GM19239 (cell line): ENCODE data around the gene KIF26A.

Source experiments
- DNase-seq: peaks from one replicate; pipeline ENCODE4 v3.0.0; 2011; ENCODE audit warnings: low spot score; ENCODE audit not compliant: insufficient read length
- FAIRE-seq: peaks from 2 replicates; lab custom pipeline; 2011; peaks lifted over from hg19 to GRCh38; lab: Jason Lieb, UNC

Gene KIF26A

DNA sequence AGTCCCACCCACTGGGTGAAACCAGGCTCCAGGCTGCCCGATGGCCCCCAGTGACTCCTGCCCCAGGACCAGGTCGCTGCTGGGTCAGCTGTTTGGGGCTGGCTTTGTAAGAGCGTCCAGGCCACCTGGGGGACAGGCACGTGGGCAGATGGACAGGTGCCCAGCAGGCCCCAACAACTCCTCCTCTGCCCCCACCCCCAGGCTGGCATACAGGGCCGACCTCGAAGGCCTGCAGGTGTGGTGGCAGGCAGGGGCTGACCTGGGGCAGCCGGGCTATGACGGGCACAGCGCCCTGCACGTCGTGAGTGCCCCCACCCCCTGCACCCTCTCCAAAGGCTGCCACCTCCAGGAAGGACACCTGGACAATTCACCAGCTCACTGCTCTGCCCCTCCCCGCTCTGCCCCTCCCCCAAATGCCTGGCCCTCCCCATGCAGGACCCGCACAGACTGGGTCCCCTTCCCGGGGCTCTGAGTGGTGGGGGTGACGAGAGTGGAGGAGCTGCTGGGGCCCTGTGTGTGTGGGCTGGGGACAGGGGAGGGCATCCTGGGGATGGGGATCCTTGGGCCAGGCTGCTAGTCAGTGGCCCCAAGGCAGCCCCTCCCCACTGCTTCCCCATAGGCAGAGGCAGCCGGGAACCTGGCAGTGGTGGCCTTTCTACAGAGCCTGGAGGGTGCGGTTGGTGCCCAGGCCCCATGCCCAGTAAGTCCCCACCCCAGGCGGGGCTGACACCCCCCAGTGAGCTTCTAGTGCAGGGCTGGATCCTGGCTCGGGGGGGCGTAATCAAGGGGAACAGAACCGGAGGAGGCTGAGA, 26.9 kb upstream of the KIF26A start:
- no peak for DNase-seq
- FAIRE-seq, result no peak

DNA sequence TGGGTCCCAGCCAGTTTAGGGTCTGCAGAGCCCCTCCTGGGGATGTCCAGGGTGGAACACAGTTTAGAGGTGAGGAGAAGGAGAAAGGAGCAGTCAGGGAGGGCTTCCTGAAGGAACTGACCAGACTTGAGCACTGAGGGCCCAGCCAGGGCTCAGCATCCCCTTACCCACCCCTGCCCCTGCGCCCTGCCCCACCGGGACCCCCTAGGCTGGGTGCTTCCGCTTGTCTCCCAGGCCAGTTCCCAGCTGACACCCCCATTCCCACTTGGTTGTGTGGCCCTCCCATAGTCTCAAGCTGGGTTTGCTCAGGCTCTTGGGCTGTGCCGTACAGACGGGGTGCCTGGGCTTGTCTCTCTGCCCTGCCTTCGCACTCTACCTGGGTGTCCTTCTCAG, 26.3 kb upstream of the KIF26A start:
- DNase-seq (no peak), FAIRE-seq (no peak)

GRCh38 chr14:104112609-104113571, 25.5 kb upstream of the KIF26A start:
- no peak for FAIRE-seq
- DNase-seq, result no peak

GRCh38 chr14:104113631-104114420, 24.6 kb upstream of the KIF26A start:
- DNase-seq, result no peak

GRCh38 chr14:104114421-104115130, 23.8 kb upstream of the KIF26A start:
- no peak for DNase-seq
- FAIRE-seq, result no peak

More at GRCh38 chr14:104113631-104114420, 24.6 kb upstream of the KIF26A start:
- no peak for FAIRE-seq

GRCh38 chr14:104115131-104115600, 23.2 kb upstream of the KIF26A start:
- no peak for DNase-seq
- FAIRE-seq, result no peak

- DNase-seq (no peak), FAIRE-seq (no peak)
Measured at GRCh38 chr14:104115691-104116287, 22.6 kb upstream of the KIF26A start.

GRCh38 chr14:104116288-104116755, 22.1 kb upstream of the KIF26A start:
- DNase-seq (no peak), FAIRE-seq (no peak)

DNA sequence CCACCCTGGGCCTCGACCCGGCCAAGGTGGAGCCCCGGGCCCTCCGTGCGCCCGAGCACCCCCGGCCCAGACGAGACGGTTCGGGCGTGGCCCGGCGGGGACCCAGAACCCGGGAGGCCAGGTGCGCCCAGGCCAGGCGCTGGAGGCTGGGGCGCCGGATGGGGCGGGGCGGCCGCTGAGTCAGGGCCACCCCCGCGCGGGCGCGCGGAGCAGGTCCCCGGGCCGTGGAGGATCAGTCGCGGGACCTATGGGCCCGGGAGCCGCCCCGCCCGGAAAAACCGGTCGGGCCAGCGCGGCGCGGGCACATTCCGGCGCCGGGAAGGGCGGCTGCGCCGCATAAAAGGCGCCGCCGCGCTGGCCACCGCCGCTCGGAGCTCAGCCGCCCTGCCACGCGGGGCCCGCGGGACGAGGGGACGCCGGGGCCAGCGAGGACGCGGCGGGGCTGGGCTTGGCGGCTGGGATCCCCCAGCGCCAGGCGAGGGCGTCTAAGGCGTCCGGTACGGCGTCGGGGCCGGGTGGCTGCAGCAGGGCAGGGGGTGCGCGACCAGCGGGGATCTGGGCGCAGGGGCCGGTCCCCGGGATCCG, 21.5 kb upstream of the KIF26A start:
- FAIRE-seq (no peak), DNase-seq (no peak)

DNA sequence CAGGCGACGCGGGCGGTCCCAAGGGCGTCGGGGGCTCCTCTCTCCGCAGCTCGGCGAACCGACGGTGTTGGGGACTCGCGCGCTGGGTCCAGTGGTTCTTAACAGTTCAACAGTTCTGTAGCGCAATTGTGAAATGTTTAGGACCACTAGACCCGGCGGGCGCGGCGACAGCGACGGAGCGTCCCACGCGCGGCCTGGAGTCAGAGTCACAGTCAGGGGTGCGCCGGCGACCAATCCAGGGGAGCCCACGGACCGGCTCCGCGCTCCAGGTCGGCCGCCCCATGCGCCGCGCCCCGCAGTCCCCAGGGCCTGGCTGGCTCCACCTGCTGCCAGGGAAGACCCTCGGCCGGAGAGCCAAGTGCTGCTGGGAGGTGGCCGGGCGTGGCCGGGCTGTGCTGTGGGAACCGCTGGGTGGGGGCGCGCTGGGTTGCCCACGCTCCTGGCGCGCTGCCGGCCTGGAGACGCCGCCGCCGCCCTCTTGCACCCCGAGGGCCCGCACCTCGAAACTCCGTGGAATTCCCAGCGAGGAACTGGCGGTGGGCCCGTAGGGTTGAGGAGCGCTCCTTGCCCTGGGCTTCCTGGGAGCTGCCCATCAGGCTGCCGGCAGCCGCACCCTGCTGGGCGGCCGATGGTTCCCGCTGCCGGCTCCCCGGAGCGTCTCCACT, 20.9 kb upstream of the KIF26A start:
- DNase-seq, result no peak
- no peak for FAIRE-seq

DNA sequence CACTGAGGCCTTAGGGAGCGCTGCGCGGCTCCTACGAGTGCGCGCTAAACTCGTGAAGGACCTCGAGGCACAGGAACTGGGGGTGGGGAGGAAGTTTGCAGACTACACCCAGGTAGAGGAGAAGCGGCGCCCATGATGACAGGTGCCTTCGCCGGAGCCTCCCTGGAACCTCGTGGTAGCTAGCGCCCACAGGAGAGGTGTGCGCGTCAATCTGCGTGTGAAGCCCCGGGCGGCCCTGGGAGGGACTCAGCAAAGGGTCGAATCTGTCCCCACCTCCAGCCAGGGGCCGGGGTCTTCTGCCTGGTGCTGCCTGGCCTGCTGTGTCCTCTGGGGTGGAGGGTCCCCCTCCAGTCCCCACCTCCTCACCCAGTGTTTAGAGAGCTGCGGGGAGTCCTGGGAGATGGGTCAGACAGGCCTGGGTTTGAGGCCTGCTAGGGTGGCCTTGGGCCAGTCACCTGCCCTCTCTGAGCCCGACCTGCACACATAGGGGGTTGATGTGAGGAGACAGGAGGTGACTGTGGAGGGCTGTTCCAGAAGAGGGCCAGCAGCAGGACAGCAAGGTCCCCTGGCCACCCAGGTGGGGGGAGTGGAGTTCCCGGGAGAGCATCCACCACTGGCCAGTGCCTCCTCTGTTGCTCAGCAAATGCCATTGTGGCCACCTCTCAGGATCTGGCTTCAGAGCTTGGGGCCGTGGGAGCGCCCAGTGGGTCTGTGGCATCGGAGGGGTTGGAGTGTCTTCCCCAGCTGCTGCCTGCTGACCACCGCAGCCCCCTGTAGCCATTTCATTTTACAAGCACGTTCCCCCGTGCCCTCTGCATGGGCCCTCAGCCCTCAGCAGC, 20.2 kb upstream of the KIF26A start:
- DNase-seq, result no peak

GRCh38 chr14:104119119-104119487, 19.3 kb upstream of the KIF26A start:
- DNase-seq (no peak), FAIRE-seq (no peak)

More for the DNA sequence above, 20.2 kb upstream of the KIF26A start:
- FAIRE-seq, result no peak

GRCh38 chr14:104119488-104120251, 18.7 kb upstream of the KIF26A start:
- FAIRE-seq, result no peak
- no peak for DNase-seq

GRCh38 chr14:104120281-104120741, 18.1 kb upstream of the KIF26A start:
- FAIRE-seq (no peak), DNase-seq (no peak)

GRCh38 chr14:104121142-104121541, 17.2 kb upstream of the KIF26A start:
- no peak for FAIRE-seq
- DNase-seq, result no peak

- DNase-seq (no peak), FAIRE-seq (no peak)
Measured at GRCh38 chr14:104123879-104124278, 14.5 kb upstream of the KIF26A start.

GRCh38 chr14:104125011-104125410, 13.4 kb upstream of the KIF26A start:
- FAIRE-seq, result no peak
- no peak for DNase-seq
